ENCODE data around the gene SORCS3. TPM values are rescaled to one million over a fixed set of nuclear protein-coding genes. Genes with fewer than 3 reads are reported as not detected.
"Not testable (repeated sequence)": the region's sequence is repeated elsewhere in the genome, so short reads cannot be mapped to it uniquely, and the experiment has no call there.

SORCS3 gene
- total and polyA plus RNA-seq, 9 of the 15 experiments (the other 6 are each of a cell fraction or from before 2014, with no cell fraction given) = not detected

DNA sequence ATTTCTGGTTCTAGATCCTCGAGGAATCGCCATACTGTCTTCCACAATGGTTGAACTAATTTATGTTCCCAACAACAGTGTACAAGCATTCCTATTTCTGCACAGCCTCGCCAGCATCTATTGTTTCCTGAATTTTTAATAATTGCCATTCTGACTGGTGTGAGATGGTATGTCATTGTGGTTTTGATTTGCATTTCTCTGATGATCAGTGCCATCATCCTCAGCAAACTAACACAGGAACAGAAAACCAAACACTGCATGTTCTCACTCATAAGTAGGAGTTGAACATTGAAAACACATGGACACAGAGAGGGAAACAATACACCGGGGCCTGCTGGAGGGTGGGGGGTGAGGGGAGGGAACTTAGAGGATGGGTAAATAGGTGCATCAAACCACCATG is 62.2 kb downstream of the SORCS3 start:
- H3K9me1 ChIP-seq (ENCODE audit: control insufficient read depth, insufficient read depth, low read length); H3K9ac ChIP-seq (ENCODE audit: insufficient read depth in 1 of 2, low read depth in 2 of 2, low read length in 2 of 2); intact Hi-C loops (cut with micrococcal nuclease); H3K4me1 ChIP-seq (replicated peaks in 1 of 2; ENCODE audit: control insufficient read depth in 2 of 2, insufficient read depth in 2 of 2, low read length in 2 of 2); H3K9me3 ChIP-seq (replicated peaks; ENCODE audit: control insufficient read depth, insufficient read depth, low read depth, low read length); H4K20me1 ChIP-seq (replicated peaks; ENCODE audit: control insufficient read depth, insufficient read depth, low read length); in situ Hi-C loops (cut with MboI); DNase-seq (ENCODE audit: extremely low read depth in 1 of 4, low spot score in 3 of 4); FAIRE-seq; H3K79me2 ChIP-seq (ENCODE audit: control insufficient read depth, insufficient read depth, low read length); H3K36me3 ChIP-seq (ENCODE audit: control insufficient read depth, insufficient read depth, low read length); CTCF ChIA-PET (ENCODE audit: low intra/inter-chr PET ratio); H3K4me3 ChIP-seq; H3K27ac ChIP-seq (ENCODE audit: extremely low read depth, low read depth, low read length); POLR2A ChIA-PET; ATAC-seq; H3K4me2 ChIP-seq (ENCODE audit: insufficient read depth, low read length); BruUV-seq (replicated peaks); H2AFZ ChIP-seq (ENCODE audit: low read depth, low read length); H3K27me3 ChIP-seq (ENCODE audit: control insufficient read depth in 2 of 2, insufficient read depth in 2 of 2, low read length in 2 of 2): not testable (repeated sequence)
- WGBS (ENCODE audit: insufficient coverage, low coverage, missing lambda C conversion rate) = 4% methylated on average over 4 of the region's 4 CpGs

DNA sequence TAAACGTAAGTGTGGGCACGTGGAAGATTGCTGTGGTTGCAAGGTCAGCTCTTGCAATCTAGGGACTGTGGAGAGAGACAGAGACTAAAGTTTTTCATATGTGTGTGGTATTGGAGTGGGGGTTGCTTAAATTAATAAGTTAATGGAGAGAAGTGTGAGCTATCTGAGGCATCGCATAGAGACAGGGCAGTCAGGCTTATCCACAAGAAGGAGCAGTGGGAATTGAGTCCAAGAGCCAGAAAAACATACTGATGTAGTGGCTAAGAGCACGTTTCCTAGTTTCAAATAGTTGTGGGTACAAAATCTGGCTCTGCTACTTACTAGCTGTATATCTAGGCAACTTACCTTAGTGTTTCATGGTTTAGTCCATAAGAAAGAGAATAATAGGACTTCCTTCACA is 65.8 kb downstream of the SORCS3 start:
- CTCF ChIA-PET (ENCODE audit: low intra/inter-chr PET ratio) = no interaction called here
- Histone ChIP-seq H4K20me1 (replicated peaks; ENCODE audit: control insufficient read depth, insufficient read depth, low read length) (no peaks in the 10 kb centered on the region), H3K9ac (ENCODE audit: insufficient read depth in 1 of 2, low read depth in 2 of 2, low read length in 2 of 2) (no peak overlapping the region), H3K27me3 (ENCODE audit: control insufficient read depth in 2 of 2, insufficient read depth in 2 of 2, low read length in 2 of 2) (no peaks in the 10 kb centered on the region), H3K4me2 (ENCODE audit: insufficient read depth, low read length) (no peak overlapping the region), H3K27ac (ENCODE audit: extremely low read depth, low read depth, low read length) (no peak overlapping the region), H2AFZ (ENCODE audit: low read depth, low read length) (no peak overlapping the region), H3K36me3 (ENCODE audit: control insufficient read depth, insufficient read depth, low read length) (no peaks in the 10 kb centered on the region), H3K4me3 (no peak overlapping the region), H3K9me1 (ENCODE audit: control insufficient read depth, insufficient read depth, low read length) (no peaks in the 10 kb centered on the region), H3K79me2 (ENCODE audit: control insufficient read depth, insufficient read depth, low read length) (no peaks in the 10 kb centered on the region), H3K9me3 (replicated peaks; ENCODE audit: control insufficient read depth, insufficient read depth, low read depth, low read length) (no peaks in the 10 kb centered on the region), H3K4me1 (replicated peaks in 1 of 2; ENCODE audit: control insufficient read depth in 2 of 2, insufficient read depth in 2 of 2, low read length in 2 of 2) (no peaks in the 10 kb centered on the region)
- 0% methylated on average over 4 of the region's 4 CpGs for WGBS (ENCODE audit: insufficient coverage, low coverage, missing lambda C conversion rate)
- in situ Hi-C loops (cut with MboI) (no loop called here), intact Hi-C loops (cut with micrococcal nuclease) (no loop called here)
- POLR2A ChIA-PET = no interaction called here
- ATAC-seq = no peak
- FAIRE-seq = no peak
- DNase-seq (ENCODE audit: extremely low read depth in 1 of 4, low spot score in 3 of 4) = no peak
- BruUV-seq (replicated peaks) = no TSS peak
- TF ChIP-seq SPI1 (IDR thresholded peaks at IDR 0.05; ENCODE audit: borderline replicate concordance, low read depth, low read length) = no peak
- no peak for TF ChIP-seq PHF8 (IDR thresholded peaks at IDR 0.05; ENCODE audit: borderline replicate concordance, low read length)
- TF ChIP-seq RB1 (IDR thresholded peaks at IDR 0.05; ENCODE audit: low read depth) = no peak
- no peak for TF ChIP-seq SREBF1 (IDR thresholded peaks at IDR 0.05; ENCODE audit: borderline replicate concordance, low read depth, low read length)
- TF ChIP-seq, protein P1, sequence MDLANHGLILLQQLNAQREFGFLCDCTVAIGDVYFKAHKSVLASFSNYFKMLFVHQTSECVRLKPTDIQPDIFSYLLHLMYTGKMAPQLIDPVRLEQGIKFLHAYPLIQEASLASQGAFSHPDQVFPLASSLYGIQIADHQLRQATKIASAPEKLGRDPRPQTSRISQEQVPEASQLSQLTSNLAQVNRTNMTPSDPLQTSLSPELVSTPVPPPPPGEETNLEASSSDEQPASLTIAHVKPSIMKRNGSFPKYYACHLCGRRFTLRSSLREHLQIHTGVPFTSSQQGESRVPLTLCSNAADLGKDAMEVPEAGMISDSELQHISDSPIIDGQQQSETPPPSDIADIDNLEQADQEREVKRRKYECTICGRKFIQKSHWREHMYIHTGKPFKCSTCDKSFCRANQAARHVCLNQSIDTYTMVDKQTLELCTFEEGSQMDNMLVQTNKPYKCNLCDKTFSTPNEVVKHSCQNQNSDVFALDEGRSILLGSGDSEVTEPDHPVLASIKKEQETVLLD (IDR thresholded peaks at IDR 0.05) = no peak
- no peak for TF ChIP-seq HMGN3 (IDR thresholded peaks at IDR 0.05; ENCODE audit: borderline replicate concordance, extremely low read depth, insufficient read length, low read depth, low read length)
- no peak for TF ChIP-seq YY1 (IDR thresholded peaks at IDR 0.05; ENCODE audit: borderline replicate concordance in 1 of 3, control insufficient read depth in 1 of 3, extremely low read depth in 1 of 3, insufficient read depth in 3 of 3, insufficient read length in 1 of 3, insufficient replicate concordance in 2 of 3, low read depth in 1 of 3, low read length in 2 of 3)
- TF ChIP-seq PHB2 (IDR thresholded peaks at IDR 0.05; ENCODE audit: low read depth) = no peak
- TF ChIP-seq, protein P2, sequence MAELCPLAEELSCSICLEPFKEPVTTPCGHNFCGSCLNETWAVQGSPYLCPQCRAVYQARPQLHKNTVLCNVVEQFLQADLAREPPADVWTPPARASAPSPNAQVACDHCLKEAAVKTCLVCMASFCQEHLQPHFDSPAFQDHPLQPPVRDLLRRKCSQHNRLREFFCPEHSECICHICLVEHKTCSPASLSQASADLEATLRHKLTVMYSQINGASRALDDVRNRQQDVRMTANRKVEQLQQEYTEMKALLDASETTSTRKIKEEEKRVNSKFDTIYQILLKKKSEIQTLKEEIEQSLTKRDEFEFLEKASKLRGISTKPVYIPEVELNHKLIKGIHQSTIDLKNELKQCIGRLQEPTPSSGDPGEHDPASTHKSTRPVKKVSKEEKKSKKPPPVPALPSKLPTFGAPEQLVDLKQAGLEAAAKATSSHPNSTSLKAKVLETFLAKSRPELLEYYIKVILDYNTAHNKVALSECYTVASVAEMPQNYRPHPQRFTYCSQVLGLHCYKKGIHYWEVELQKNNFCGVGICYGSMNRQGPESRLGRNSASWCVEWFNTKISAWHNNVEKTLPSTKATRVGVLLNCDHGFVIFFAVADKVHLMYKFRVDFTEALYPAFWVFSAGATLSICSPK (IDR thresholded peaks at IDR 0.05; ENCODE audit: borderline replicate concordance) = no peak

Data from K562 (cell line).